GM13977 (cell line): ENCODE results near the gene NMRAL1.

ENCODE experiments used
- DNase-seq: peaks from one replicate; pipeline ENCODE4 v3.0.0; 2012; ENCODE audit warnings: low spot score
- in situ Hi-C: fragments of 300-500 bp; cut with MboI; formaldehyde crosslinking; loops from one replicate; pipeline ENCODE4 v1.12.0; 2022; ENCODE audit warnings: low sequenced_read_pairs, low pct_unique_long_range_greater_than_20kb, mixed read lengths, inconsistent platforms; ENCODE audit not compliant: unreplicated experiment
- TF ChIP-seq, protein P1 (sequence below): IDR thresholded peaks from 2 replicates; pipeline ENCODE4 v1.5.1; 2012; ENCODE audit warnings: mild to moderate bottlenecking, control low read depth; ENCODE audit not compliant: insufficient read depth; ENCODE audit errors: extremely low read depth, missing control alignments

The NMRAL1 gene

DNA sequence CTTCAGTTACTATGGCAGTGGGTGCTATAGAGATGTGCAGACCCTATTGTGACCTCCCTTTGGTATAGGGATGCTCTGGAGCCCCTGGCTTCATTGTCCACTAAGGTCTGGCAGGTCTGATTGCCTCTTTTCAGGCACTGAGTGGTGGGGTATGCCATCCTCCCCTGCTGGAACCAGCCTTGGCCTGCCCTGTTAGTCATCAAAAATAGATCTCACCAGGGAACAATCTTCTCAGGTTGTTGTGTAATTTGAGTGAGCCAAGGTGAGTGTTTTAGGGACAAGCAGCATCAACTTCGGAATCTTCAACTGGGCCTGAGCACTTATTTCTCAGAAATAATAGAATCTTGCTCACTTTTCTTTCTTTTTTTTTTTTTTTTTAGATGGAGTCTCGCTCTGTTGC, 21.3 kb upstream of the NMRAL1 start:
- no peak for DNase-seq
- in situ Hi-C loops, result no loop called here
- TF ChIP-seq, protein P1, sequence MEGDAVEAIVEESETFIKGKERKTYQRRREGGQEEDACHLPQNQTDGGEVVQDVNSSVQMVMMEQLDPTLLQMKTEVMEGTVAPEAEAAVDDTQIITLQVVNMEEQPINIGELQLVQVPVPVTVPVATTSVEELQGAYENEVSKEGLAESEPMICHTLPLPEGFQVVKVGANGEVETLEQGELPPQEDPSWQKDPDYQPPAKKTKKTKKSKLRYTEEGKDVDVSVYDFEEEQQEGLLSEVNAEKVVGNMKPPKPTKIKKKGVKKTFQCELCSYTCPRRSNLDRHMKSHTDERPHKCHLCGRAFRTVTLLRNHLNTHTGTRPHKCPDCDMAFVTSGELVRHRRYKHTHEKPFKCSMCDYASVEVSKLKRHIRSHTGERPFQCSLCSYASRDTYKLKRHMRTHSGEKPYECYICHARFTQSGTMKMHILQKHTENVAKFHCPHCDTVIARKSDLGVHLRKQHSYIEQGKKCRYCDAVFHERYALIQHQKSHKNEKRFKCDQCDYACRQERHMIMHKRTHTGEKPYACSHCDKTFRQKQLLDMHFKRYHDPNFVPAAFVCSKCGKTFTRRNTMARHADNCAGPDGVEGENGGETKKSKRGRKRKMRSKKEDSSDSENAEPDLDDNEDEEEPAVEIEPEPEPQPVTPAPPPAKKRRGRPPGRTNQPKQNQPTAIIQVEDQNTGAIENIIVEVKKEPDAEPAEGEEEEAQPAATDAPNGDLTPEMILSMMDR, result no peak

DNA sequence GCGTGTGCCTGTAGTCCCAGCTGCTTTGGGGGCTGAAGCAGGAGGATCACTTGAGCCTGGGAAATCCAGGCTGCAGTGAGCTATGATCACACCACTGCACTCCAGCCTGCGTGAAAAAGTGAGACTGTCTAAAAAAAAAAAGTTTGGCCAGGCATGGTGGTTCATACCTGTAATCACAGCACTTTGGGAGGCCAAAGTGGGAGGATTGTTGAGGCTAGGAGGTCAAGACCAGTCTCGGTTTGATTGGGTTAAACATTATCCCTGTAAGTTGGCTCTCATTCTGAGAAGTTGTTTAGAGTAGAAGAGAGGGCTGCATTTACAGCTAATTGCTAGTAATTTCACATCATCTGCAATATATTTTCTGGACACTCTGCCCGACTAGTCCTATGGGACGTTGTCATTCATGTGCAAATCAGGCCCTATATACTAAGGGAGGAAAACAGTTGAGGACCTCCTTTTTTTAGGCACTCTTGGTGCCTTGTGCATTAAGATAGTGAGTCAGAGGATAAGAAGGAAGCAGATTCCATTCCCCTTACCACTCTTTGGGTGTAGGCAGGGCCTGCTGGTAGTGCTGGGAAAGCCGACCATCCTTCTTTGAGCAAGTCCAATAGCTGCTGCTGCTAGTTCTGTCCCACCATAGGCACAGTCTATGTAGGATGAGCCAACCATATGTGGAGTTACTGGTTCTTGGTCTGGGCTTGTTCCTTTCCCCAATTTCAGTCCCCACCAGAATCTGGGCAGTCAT, 20.5 kb upstream of the NMRAL1 start:
- TF ChIP-seq, protein P1, result no peak
- in situ Hi-C loops, result no loop called here
- no peak for DNase-seq

DNA sequence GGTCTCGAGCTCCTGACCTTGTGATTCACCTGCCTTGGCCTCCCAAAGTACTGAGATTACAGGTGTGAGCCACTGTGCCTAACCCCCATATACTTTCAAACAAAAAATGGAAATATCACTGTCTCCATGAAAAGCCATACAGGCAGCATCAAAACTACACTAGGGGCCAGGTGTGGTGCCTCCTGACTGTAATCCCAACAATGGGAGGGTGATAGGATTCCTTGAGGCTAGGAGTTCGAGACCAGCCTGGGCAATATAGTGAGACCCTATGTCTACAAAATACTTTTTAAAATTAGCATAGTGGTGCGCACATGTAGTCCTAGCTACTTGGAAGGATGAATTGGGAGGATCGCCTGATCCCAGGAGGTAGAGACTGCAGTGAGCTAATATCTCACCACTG, 17.5 kb upstream of the NMRAL1 start:
- in situ Hi-C loops, result no loop called here
- TF ChIP-seq, protein P1, result no peak

DNA sequence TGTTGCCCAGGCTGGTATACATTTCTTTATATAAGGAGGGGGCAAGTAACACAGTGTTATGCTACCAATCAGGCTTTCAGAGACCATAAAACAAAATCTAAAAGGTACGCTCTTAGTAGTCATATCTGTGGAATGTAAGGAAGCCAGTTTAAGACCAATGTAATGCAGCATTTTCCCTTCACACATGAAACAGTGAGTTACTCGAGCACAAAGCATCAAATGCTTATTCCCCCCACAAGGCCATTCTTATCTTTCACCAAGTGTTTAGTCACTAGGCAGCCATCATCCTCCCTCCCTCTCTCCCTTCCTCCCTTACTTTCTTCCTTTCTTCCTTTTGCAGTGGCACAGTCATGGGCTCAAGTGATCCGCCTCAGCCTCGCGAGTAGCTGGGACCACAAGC, 14.6 kb upstream of the NMRAL1 start:
- no peak for DNase-seq
- in situ Hi-C loops, result no loop called here
- TF ChIP-seq, protein P1, result no peak

More for the DNA sequence above, 17.5 kb upstream of the NMRAL1 start:
- no peak for DNase-seq

DNA sequence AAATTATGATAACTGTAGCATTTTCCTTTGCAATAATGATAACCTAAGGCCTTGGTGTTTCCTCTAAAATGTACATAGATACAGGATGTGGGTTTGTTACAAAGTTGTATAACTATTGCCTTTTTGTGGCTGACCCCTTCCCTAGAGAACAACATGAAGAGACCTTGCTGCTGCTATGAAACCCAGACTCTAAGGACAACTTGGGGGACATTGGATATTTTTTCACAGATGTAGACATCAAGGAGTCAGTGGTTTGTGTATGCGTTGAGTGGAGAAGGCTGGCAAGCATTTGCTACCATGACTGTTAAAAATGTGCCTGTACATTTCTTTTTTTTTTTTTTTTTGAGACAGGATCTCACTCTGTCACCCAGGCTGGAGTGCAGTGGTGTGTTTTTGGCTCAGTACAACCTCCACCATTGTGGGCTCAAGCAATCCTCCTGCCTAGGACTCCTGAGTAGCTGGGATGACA, 14.1 kb upstream of the NMRAL1 start:
- no peak for DNase-seq
- TF ChIP-seq, protein P1, result no peak
- in situ Hi-C loops, result no loop called here

DNA sequence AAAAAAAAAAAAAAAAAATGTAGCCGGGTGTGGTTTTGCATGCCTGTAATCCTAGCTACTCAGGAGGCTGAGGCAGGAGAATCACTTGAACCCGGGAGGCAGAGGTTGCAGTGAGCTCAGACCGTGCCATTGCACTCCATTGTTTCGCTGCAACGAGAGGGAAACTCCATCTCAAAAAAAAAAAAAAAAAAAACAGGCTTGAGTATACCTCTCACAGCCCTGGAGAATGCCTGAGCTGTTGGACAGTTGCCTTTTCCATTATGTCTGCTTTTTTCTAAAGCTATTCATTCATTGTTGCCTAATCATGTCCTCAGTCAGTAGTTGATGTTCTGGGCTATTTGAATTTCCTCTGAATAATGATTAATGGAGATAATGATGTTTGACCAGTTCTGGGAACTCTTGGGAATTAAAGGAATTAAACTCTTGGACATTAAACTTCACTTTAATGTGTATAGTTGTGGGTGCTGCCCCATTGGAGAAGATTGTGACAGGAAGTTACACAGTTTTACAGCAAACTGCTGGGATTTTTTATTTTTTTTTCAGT, 13.6 kb upstream of the NMRAL1 start:
- TF ChIP-seq, protein P1, result no peak
- in situ Hi-C loops, result no loop called here
- no peak for DNase-seq
